ENCODE results near the gene SAT1. TPM values are rescaled to one million over a fixed set of nuclear protein-coding genes. Genes with fewer than 3 reads are reported as not detected.

SAT1 gene
- total RNA-seq, 1 donor from 2014 or later: 31.4 TPM

DNA sequence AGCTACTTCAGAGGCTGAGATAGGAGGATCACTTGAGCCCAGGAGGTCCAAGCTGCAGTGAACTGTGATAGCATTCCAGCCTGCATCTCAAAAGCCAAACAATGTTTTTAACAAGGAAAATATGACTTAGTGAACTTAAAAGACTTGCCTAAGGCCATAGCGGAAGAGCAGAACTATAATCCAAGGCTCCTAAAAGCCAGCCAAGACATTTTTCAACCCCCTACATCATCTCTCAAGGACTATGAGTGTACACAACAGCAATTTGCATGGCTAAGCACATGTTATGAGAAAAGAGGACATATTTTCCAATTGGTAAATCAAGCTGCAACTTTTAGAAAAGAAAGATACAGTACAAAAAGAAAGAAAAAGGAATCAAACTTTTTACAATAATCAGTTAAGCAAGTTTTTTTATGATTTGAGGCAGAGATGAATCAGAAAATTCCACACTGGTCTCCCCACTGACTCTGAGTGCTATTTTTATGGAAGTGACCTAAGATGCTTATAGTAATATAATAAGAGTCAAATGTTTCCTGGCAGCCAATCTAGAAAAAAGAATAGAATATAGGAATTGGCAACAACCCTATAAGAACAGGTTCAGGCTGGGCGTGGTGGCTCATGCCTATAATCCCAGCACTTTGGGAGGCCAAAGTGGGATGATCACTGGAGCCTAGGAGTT is 30.1 kb upstream of the SAT1 start:
- no peaks in the 10 kb centered on the region for H3K27me3 Mint-ChIP-seq (ENCODE audit: unreplicated experiment)
- no peak overlapping the region for H3K4me3 Mint-ChIP-seq (ENCODE audit: unreplicated experiment)
- H3K9me3 Mint-ChIP-seq (ENCODE audit: unreplicated experiment): no peaks in the 10 kb centered on the region
- no peak overlapping the region for H3K27ac Mint-ChIP-seq (ENCODE audit: unreplicated experiment)
- TF ChIP-seq, protein P1, sequence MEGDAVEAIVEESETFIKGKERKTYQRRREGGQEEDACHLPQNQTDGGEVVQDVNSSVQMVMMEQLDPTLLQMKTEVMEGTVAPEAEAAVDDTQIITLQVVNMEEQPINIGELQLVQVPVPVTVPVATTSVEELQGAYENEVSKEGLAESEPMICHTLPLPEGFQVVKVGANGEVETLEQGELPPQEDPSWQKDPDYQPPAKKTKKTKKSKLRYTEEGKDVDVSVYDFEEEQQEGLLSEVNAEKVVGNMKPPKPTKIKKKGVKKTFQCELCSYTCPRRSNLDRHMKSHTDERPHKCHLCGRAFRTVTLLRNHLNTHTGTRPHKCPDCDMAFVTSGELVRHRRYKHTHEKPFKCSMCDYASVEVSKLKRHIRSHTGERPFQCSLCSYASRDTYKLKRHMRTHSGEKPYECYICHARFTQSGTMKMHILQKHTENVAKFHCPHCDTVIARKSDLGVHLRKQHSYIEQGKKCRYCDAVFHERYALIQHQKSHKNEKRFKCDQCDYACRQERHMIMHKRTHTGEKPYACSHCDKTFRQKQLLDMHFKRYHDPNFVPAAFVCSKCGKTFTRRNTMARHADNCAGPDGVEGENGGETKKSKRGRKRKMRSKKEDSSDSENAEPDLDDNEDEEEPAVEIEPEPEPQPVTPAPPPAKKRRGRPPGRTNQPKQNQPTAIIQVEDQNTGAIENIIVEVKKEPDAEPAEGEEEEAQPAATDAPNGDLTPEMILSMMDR (IDR thresholded peaks at IDR 0.05; ENCODE audit: partially characterized antibody, unreplicated experiment): no peak
- no peaks in the 10 kb centered on the region for H3K4me1 Mint-ChIP-seq (ENCODE audit: low read depth, unreplicated experiment)
- no peak for DNase-seq
- no peaks in the 10 kb centered on the region for H3K36me3 Mint-ChIP-seq (ENCODE audit: unreplicated experiment)

DNA sequence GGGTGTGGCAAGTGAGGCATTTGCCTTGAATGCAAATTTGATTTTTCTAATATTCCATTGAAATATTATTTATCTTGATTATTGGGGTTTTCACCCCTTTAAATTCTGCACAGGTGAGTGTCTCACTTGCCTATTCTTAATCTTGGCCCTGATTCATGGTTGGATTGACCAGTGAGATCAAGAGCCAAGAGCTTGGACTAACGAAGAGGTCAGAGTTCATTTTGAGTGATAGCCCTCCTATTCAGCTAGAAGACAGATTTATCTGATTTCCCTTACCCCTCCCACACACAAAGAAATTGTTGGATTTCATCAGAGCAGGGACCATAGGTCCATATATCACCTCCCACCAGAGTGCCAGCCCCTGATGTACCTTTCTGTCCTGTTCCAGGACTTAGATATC is 28.3 kb upstream of the SAT1 start:
- Mint-ChIP-seq H3K36me3 (ENCODE audit: unreplicated experiment) (no peaks in the 10 kb centered on the region), H3K27me3 (ENCODE audit: unreplicated experiment) (no peaks in the 10 kb centered on the region), H3K27ac (ENCODE audit: unreplicated experiment) (no peak overlapping the region), H3K9me3 (ENCODE audit: unreplicated experiment) (no peaks in the 10 kb centered on the region), H3K4me1 (ENCODE audit: low read depth, unreplicated experiment) (no peaks in the 10 kb centered on the region), H3K4me3 (ENCODE audit: unreplicated experiment) (no peak overlapping the region)
- DNase-seq: no peak
- TF ChIP-seq, protein P1 (IDR thresholded peaks at IDR 0.05; ENCODE audit: partially characterized antibody, unreplicated experiment): no peak

DNA sequence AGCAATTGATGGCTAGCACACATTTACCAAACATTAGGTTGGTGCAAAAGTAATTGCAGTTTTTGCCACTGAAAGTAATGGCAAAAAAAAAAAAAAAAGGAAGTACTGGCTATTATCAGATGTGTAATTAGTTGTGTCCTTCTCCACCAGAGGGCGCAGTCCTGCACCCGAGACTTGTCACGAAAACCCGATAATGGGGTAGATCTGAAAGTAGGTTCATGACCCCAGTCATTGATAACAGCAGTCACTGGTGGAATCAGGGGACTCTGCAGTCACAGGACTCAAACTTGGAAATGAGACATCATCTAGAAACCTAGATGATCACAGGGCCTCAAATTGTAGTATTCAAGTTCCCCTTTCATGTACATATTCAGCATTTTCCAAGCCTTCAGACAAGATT is 26.8 kb upstream of the SAT1 start:
- Mint-ChIP-seq H3K9me3 (ENCODE audit: unreplicated experiment) (no peaks in the 10 kb centered on the region), H3K4me3 (ENCODE audit: unreplicated experiment) (no peak overlapping the region)
- DNase-seq: peak; percentile 44

DNA sequence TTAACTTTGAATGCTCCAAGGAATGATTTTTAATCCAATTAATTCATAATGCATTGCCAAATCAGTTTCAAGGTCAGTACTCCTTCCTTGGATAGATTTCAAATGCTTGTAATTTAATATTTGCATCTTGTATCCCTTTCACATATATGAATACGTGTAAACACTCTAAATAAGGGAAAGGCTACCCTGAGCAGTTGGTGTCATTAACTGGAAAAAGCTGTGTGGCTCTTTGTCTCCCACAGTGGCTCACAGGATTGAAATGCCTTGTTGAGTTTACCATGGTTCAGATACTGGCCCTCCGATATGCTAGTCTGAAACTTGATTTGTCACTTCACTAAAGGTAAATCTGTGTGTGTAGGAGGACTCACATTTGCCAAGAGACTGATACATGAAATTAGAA is 23.2 kb upstream of the SAT1 start:
- H3K4me3 Mint-ChIP-seq (ENCODE audit: unreplicated experiment): no peak overlapping the region
- no peaks in the 10 kb centered on the region for H3K4me1 Mint-ChIP-seq (ENCODE audit: low read depth, unreplicated experiment)
- TF ChIP-seq, protein P1 (IDR thresholded peaks at IDR 0.05; ENCODE audit: partially characterized antibody, unreplicated experiment): no peak
- no peaks in the 10 kb centered on the region for H3K27me3 Mint-ChIP-seq (ENCODE audit: unreplicated experiment)
- H3K36me3 Mint-ChIP-seq (ENCODE audit: unreplicated experiment): no peaks in the 10 kb centered on the region
- H3K27ac Mint-ChIP-seq (ENCODE audit: unreplicated experiment): no peak overlapping the region
- DNase-seq: no peak
- H3K9me3 Mint-ChIP-seq (ENCODE audit: unreplicated experiment): no peaks in the 10 kb centered on the region

More for the DNA sequence above, 26.8 kb upstream of the SAT1 start:
- TF ChIP-seq, protein P1 (IDR thresholded peaks at IDR 0.05; ENCODE audit: partially characterized antibody, unreplicated experiment): peak; percentile 63
- Mint-ChIP-seq H3K4me1 (ENCODE audit: low read depth, unreplicated experiment) (no peaks in the 10 kb centered on the region), H3K27ac (ENCODE audit: unreplicated experiment) (no peak overlapping the region), H3K36me3 (ENCODE audit: unreplicated experiment) (no peaks in the 10 kb centered on the region), H3K27me3 (ENCODE audit: unreplicated experiment) (no peaks in the 10 kb centered on the region)

DNA sequence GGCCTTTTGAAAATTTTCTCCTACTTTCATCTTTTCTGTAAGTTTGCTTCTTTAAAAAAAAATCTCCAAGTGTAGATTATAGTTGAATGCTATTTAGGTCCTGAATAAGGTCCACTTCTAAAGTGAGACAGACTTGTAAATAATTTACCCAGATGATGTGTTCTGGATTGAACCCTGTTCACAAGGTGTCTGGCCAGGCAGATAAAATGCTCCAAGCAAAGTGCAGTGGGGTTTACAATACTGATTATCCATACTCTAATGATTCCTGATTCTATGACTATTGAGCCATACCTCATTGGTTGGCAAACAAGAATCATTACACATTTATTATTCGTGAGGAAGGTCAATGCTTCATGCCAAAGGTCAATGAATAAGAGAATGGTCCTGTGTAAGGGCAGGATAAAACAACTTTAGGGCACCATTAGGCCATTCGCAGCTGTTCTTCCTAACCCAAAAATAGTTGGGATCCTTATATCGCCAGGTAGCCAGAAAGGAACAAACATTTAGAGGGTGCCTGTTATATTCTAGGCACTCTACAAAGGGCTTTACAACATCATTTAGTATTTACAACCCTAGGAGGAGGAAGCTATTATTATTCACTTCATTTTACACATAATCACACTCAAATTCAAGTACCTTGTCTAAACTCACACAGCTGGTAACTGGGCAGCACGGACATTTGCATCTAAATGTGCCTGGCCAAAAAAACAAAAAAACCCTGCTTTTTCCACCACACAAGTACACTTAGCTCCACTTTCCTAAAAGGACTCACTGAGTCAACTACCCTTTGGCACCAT is 18.6 kb upstream of the SAT1 start:
- TF ChIP-seq, protein P1 (IDR thresholded peaks at IDR 0.05; ENCODE audit: partially characterized antibody, unreplicated experiment): no peak
- no peaks in the 10 kb centered on the region for H3K4me1 Mint-ChIP-seq (ENCODE audit: low read depth, unreplicated experiment)
- H3K27ac Mint-ChIP-seq (ENCODE audit: unreplicated experiment): no peak overlapping the region
- no peak for DNase-seq
- no peak overlapping the region for H3K4me3 Mint-ChIP-seq (ENCODE audit: unreplicated experiment)
- H3K9me3 Mint-ChIP-seq (ENCODE audit: unreplicated experiment): peaks cover 1% of the 10 kb centered on the region
- no peaks in the 10 kb centered on the region for H3K36me3 Mint-ChIP-seq (ENCODE audit: unreplicated experiment)
- H3K27me3 Mint-ChIP-seq (ENCODE audit: unreplicated experiment): no peaks in the 10 kb centered on the region
